ENCODE measurements around the gene RAD51C. TPM values are rescaled to one million over a fixed set of nuclear protein-coding genes. Genes with fewer than 3 reads are reported as not detected.

Gene RAD51C
- polyA plus RNA-seq, 2 of the 4 experiments (the other 2 are of a cell fraction) = 83.4 to 121 TPM

DNA sequence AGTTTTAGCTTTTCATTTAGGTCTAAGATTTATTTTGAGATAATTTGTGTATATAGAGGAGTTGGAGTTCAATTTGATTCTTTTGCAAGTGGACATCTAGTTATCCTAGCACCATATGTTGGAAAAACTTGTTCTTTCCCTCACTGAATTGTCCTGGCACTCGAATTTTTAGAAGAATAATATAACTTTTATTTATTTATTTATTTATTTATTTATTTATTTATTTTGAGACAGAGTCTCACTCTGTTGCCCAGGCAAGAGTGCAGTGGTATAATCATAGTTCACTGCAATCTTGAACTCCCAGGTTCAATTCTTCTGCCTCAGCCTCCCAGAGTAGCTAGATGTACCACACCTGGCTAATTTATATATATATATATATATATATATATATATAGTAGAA, 92.7 kb downstream of the RAD51C start:
- DNase-seq (ENCODE audit: low read depth in 1 of 2, low spot score in 1 of 2) (no peak), ATAC-seq (no peak), FAIRE-seq (no peak)
- POLR2A ChIA-PET = no interaction called here
- CTCF ChIA-PET = interaction anchor here (0.9 kb wide), 1 partner anchor 225 kb away, joined by 3 read pairs; no protein-coding TSS in a partner anchor
- Histone ChIP-seq H3K4me1 (peaks cover 18% of the 10 kb centered on the region), H3K4me3 (no peak overlapping the region), H3K9me3 (no peaks in the 10 kb centered on the region), H3K4me2 (no peak overlapping the region), H3K27ac (no peak overlapping the region; a peak in 2 of 6 replicates)
- TF ChIP-seq EP300 (IDR thresholded peaks at IDR 0.05) = no peak
- no peak for TF ChIP-seq SREBF2 (IDR thresholded peaks at IDR 0.05)
- TF ChIP-seq ZC3H11A (IDR thresholded peaks at IDR 0.05) = peak; percentile 56
- 12% methylated on average over 1 of the region's 1 CpG for WGBS (ENCODE audit: missing lambda C conversion rate)

Small RNA genes within 50 kb of the gene (small RNA-seq; reads per million reads assigned to genes)
- gene AC011195.1 (0 reads per million in 6 experiments), gene AC025521.1 (0 reads per million in 6 experiments), gene RF00017 (0 reads per million in 6 experiments), gene RNU1-108P (0.12 to 31.0 (median 3.8) reads per million in 6 experiments), gene RNU1-52P (0 to 1.4 (median 0) reads per million in 6 experiments), gene RNU1-85P (0 to 537 (median 110) reads per million in 6 experiments)

Other genes with a start within 250 kb of the RAD51C start
- not detected in 2 replicates for gene HSF5, start 204.2 kb upstream of the RAD51C start, polyA plus RNA-seq (2011; rRNA removed)
- gene HSF5, start 204.2 kb upstream of the RAD51C start, polyA plus RNA-seq (2017; fragmentation: RNase III; extraction: RNeasy Plus Mini Kit Qiagen cat#74134 plus additional on column Dnase treatment) = not detected in 3 replicates
- 20.0 and 27.3 TPM in 2 replicates for gene MTMR4, start 178.0 kb upstream of the RAD51C start, polyA plus RNA-seq (2011; rRNA removed)
- 10.8 to 13.8 TPM (median 11.8 TPM) in 3 replicates for gene MTMR4, start 178.0 kb upstream of the RAD51C start, polyA plus RNA-seq (2017; fragmentation: RNase III; extraction: RNeasy Plus Mini Kit Qiagen cat#74134 plus additional on column Dnase treatment)
- gene TEX14, start 557 bp upstream of the RAD51C start, polyA plus RNA-seq (2011; rRNA removed) = 0.12 TPM in 2 replicates
- 0.03 to 0.08 TPM (median 0.04 TPM) in 3 replicates for gene TEX14, start 557 bp upstream of the RAD51C start, polyA plus RNA-seq (2017; fragmentation: RNase III; extraction: RNeasy Plus Mini Kit Qiagen cat#74134 plus additional on column Dnase treatment)
- gene PPM1E, start 63.3 kb downstream of the RAD51C start, polyA plus RNA-seq (2011; rRNA removed) = 0.25 and 0.26 TPM in 2 replicates
- 0.05 to 0.09 TPM (median 0.08 TPM) in 3 replicates for gene PPM1E, start 63.3 kb downstream of the RAD51C start, polyA plus RNA-seq (2017; fragmentation: RNase III; extraction: RNeasy Plus Mini Kit Qiagen cat#74134 plus additional on column Dnase treatment)

Data from A549 (cell line).